Caki2 (cell line): ENCODE data around the gene PRR5L. TPM values are rescaled to one million over a fixed set of nuclear protein-coding genes. Genes with fewer than 3 reads are reported as not detected.
A peak's percentile ranks its signal among the peaks of the same experiment; 100 is the strongest.
"Not testable (repeated sequence)": the region's sequence is repeated elsewhere in the genome, so short reads cannot be mapped to it uniquely, and the experiment has no call there.

ENCODE experiments used
- DNase-seq: peaks from one replicate; pipeline ENCODE4 v3.0.0-alpha.2; 2015; ENCODE audit warnings: low read depth
- in situ Hi-C: cut with HindIII; loops from 2 replicates; pipeline ENCODE4 v1.10.0; 2016; ENCODE audit warnings: low sequenced_read_pairs, low pct_unique_long_range_greater_than_20kb, mixed read lengths
- total RNA-seq: library from RNA; depleted of rRNA; stranded (reverse); fragments of >200 nt; shearing (Covaris generic); gene quantifications from 2 replicates; pipeline ENCODE4 v1.2.3, GENCODE V29; 2014; ENCODE audit warnings: low replicate concordance

PRR5L gene
- total RNA-seq, 1 experiment from 2014 or later, result 0.44 TPM

- in situ Hi-C loops, result no loop called here
- no peak for DNase-seq
These were observed 191.5 kb downstream of the PRR5L start for GRCh38 chr11:36487619-36488018.

- in situ Hi-C loops, result no loop called here
- no peak for DNase-seq
These were observed 192.0 kb downstream of the PRR5L start for GRCh38 chr11:36488096-36488495.

DNA sequence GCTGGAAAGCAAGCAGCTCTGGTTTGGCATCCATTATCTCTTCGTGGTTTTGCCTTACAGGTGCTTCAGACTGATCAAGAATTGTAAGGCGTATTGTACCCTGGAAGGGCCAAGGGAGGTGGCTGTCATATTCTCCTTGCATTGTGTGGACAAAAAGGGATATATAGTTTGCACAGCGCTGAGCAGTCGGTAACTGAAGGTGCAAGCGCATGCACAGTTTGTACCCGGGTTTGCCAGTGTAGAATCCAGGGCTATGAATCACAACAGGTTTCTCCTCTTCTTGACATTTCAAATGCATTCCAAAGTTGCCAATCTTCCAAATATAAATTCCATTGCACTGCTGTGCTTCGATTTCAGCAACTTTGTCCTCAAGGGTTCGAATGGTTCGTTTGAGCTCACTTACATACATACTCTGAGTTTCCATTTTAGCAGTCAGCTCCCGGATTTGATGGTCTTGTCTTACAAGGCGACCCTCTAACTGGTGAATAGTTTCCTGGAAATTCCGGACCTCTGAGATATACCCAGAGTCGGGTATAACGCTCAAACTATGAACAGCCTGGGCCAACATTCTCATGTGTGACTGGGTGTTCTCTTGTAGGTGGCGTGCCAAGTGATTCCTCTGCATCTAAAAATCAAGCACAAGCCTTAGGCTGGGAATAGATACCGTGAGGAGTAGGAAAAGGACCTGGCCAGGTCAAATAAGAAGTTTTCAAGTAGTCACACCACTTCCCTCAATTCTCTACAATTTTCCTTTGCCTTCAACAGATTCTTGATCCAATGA is 194.1 kb downstream of the PRR5L start:
- no peak for DNase-seq
- in situ Hi-C loops, result no loop called here

DNA sequence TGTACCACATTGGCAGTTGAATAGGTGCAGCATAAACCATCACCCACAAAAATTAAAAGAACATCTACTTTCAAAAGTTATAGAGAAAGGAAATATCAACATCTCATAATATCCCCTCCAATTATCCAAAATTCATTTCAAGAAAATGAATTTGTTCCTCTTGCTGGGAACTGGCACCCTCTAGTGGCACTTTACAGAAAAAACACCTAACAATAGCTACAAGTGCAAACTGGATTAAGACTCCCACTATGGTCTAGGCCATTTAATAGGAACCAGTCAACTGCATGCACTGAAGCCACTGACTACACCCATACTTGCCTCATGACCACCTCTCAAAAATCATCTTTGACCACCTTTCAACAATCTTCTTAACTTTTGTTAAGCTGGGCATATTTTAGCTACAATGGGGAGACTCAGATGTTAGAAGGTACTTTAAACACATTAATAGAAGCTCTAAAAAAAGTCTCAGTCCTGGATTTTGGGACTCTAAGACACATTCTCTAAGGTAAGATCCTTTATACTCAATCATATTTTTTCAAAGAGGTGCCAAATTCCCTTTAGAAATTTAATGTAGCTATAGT is 196.7 kb downstream of the PRR5L start:
- peak; percentile 18 for DNase-seq
- in situ Hi-C loops, result no loop called here

- in situ Hi-C loops, result no loop called here
- no peak for DNase-seq
These were observed 197.2 kb downstream of the PRR5L start for GRCh38 chr11:36493332-36493731.

DNA sequence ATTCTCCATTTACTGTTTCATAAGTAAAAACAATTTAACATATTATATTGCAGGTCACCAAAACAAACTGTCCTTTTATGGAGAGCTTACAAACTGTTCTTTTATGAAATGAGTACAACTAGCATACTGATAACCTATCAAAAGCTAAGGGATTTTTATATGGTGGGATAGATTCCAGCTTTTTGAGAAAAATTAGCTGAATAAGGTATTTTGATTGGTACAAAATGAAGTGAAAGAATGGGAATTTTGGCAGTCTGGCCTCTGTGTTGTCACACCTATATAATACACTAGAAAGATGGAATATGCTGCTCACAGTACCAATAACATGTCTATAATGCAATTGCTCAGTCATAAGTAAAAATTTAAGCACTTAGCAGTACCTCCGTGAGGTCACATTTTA is 202.6 kb downstream of the PRR5L start:
- DNase-seq, result no peak
- in situ Hi-C loops, result no loop called here

- in situ Hi-C loops, result no loop called here
- DNase-seq, result no peak
These were observed 203.2 kb downstream of the PRR5L start for GRCh38 chr11:36499315-36499714.

- in situ Hi-C loops, result no loop called here
- DNase-seq, result peak; percentile 3
These were observed 204.2 kb downstream of the PRR5L start for GRCh38 chr11:36500315-36500721.

DNA sequence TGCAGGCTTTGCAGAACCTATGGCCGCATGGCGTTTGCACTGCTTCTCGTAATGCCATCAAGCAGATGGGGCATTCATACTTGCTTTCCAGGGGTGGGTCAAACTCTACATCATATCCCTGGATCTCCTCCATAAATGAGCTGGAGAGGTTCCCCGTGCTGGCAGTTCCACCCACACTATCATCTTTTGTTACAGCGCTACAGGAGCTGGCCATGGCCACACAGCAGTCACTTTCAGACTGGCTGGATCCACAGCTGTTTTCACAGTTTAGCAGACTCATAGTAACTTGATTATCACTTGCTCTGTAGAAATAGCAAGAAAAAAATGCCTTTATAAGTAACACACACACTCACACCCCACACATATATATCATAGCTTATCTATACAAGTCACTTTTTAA is 205.1 kb downstream of the PRR5L start:
- in situ Hi-C loops, result no loop called here
- no peak for DNase-seq

DNA sequence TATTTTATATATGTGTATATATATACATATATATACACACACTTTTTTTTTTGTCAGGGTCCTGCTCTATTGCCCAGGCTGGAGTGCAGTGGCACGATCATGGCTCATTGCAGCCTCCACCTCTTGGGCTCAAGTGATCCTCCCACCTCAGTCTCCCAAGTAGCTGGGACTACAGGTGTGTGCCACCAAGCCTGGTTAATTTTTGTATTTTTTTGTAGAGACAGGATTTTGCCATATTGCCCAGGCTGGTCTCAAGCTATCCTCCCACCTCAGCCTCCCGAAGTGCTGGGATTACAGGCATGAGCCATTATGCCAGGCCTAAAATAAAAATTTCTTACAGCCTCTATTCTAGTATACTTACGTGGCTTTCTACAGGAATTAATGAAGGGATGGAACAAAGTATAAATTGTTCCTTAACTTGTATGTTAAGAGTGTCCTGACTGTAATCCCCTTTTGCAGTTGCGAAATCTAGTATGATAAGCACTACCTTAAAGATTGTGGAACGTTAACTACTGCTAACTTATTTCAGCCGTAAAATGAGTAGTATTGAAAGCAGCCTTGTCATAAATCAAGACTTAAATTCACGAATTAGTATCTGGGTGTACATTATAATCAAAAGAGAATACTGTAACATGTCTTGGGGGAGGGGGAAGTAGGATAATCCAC is 211.9 kb downstream of the PRR5L start:
- in situ Hi-C loops, result no loop called here
- DNase-seq, result peak; percentile 10

DNA sequence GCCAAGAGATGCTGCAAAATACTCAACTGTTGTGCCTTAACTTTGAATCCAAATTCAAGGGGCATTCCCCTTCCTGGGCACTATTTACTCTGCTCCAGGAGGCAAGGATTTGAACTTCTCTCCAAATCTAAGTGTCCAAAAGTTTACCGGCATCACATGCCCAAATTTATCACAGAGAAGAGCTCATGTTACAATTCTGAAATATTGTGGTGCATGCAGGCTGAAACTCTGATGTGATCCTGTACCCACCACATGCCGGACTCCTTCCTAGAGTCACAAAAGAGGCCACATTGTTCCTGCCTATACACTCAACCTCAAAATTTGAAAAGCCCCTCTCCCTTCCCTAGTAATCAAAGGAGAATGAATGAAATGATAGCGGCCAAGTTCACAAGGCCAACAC is 212.7 kb downstream of the PRR5L start:
- peak; percentile 16 for DNase-seq
- in situ Hi-C loops, result no loop called here

DNA sequence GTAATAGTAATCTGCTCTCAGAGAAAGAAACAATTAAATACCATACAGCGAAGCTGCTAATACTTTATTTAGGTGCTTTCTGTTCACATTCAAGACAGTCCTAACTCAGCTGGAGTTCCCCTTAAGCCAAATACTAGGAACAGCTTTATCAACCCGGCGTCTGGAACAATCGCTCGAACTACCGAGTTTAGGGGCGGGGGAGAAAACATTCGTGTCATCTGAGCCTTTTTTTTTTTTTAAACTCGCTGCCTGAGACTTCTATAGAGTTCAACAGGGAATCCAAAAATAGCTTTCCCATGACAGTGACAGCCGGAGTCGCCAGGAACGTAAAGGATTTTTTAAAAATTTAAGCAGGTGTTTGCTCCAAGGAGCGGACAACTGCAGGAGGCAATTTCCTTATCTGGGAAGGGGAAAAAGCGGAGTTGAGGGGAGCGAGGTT is 213.1 kb downstream of the PRR5L start:
- in situ Hi-C loops, result no loop called here

GRCh38 chr11:36509694-36510593 is 213.9 kb downstream of the PRR5L start, which contains the start of gene TRAF6:
TRAF6 (minus strand) TSS chr11:36510272; CDS start chr11:36501515, 8,757 bp downstream.
- DNase-seq, result peak; percentile 83
- in situ Hi-C loops, result no loop called here

More for the DNA sequence above, 213.1 kb downstream of the PRR5L start:
- DNase-seq, result peak; percentile 29

GRCh38 chr11:36510594-36510942 is 214.5 kb downstream of the PRR5L start:
- no peak for DNase-seq
- in situ Hi-C loops, result no loop called here

- DNase-seq, in situ Hi-C loops: not testable (repeated sequence)
These were observed 215.0 kb downstream of the PRR5L start for GRCh38 chr11:36511062-36511461.

- DNase-seq, result no peak
- in situ Hi-C loops, result no loop called here
These were observed 215.9 kb downstream of the PRR5L start for GRCh38 chr11:36512016-36512415.

DNA sequence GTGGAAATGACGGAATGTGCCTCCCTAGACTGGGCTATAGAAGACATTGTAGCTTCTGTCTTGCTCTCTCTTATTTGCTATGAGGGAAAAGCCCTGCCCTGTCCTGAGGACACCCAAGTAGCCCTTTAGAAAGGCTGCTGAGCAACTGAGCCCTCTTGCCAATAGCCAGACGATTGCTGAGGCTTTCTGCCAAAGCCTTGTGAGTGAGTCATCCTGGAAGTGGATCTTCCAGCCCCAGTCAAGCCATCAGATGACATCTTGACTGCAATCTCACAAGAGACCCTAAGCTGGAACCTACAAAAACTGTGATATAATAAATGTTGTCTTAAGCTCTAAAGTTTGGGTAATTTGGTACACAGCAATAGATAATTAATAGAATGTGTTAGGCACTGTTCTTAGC is 217.9 kb downstream of the PRR5L start:
- in situ Hi-C loops, result no loop called here
- no peak for DNase-seq
